GM19023 (cell line): ENCODE results near the gene NPEPL1.

Source experiments
- ATAC-seq: cut with Tn5 transposase; IDR thresholded peaks from one replicate; pipeline ENCODE4 v1.9.1; 2021; ENCODE audit warnings: mild to moderate bottlenecking, moderate library complexity; ENCODE audit not compliant: unreplicated experiment

Gene NPEPL1

DNA sequence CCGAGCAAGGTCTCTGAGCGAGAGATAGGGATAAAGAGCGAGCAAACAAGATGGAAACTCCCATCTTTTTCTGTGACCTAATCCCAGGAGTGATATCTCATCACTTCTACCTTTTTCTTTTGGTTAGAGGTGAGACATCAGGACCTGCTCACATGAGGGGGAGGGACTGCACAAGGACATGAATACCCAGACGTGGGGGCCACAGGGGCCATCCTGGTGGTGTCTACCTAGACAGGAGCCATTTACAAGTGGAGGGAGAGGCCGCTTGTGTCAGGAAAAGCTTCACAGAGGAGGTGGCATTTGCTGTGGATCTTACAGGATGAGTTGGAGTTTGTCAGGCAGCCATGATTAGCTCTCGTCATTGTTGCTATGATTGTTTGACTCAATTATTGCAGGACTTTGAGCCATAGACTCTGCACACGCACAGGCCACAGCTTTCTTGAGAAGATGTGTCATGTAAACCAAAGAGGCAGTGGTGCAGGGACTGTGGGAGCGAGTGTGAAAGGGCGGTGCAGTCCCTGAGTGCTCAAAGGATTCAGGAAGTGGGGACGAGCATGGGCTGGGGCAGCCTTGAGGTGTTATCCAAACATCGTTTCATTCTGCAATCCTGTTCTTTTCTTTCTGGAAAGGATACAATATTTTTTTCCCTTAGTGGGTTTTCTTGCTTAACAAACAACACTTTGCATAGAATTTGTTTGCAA, 7.7 kb downstream of the NPEPL1 start:
- no peak for ATAC-seq

DNA sequence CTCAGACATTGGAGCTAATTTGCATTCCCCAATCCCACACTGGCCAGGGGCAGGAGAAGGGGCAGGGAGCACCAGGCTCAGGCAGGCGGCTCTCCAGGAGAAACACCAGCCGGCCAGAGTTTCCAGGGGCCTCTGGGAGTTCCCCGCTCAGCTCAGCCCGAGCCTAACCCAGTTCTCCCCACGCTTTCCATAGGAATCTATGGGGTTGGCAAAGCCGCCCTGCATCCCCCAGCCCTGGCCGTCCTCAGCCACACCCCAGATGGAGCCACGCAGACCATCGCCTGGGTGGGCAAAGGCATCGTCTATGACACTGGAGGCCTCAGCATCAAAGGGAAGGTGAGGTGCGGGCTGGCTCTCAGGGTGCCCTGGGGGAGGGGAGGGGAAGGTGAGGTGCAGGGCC, 8.2 kb downstream of the NPEPL1 start:
- no peak for ATAC-seq

DNA sequence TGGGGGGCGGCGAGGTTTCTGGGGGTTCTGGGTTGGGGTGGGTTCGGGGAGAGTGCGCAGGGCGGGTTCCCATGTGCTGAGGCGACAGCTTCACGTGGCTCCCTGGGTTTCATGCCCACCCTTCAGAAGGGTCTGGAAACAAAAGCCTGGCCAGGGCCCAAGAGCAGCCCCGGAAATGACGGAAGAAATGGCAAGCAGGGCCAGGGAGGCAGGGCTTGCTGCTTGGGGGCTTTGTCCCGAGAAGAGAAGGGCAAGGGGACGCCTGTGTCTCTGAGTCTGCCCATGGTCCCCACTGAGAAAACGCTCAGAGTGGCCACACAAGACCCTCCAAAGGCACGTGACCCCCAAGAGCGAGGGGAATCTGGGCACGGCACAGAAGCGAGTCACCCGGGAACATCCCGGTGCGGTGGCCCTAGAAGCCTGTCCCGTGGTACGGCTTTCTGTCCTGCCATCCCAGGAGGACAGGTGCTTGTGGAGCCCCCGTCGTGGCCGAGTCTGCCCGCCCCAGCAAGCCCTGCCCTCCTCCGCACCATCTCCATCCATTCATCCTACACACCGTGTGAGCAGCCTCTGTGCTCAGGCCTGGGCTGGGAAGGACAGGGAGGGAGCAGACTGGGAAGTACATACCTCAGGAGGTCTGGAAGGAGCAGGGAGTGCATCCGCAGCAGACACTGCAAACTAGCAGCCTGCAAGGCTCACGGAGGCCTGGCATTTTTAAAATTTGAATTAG, 9.0 kb downstream of the NPEPL1 start:
- no peak for ATAC-seq

DNA sequence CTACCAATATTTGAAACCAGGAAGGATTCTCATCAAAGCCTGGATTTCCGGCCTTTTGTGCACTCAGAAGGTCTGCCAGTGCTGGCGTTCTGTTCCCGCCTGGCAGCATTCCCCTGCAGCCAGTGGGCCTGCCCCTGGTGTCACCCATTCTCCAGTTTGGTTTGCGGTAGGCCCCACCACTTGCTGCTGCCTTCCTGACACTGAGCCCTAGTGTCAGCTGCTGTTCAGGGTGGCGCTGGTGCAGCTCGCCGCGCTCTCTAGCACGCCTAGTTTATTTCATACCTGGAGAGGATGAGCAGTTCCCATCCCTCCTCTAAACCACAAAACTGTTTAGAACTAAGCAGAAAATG, 9.5 kb downstream of the NPEPL1 start:
- ATAC-seq: no peak

DNA sequence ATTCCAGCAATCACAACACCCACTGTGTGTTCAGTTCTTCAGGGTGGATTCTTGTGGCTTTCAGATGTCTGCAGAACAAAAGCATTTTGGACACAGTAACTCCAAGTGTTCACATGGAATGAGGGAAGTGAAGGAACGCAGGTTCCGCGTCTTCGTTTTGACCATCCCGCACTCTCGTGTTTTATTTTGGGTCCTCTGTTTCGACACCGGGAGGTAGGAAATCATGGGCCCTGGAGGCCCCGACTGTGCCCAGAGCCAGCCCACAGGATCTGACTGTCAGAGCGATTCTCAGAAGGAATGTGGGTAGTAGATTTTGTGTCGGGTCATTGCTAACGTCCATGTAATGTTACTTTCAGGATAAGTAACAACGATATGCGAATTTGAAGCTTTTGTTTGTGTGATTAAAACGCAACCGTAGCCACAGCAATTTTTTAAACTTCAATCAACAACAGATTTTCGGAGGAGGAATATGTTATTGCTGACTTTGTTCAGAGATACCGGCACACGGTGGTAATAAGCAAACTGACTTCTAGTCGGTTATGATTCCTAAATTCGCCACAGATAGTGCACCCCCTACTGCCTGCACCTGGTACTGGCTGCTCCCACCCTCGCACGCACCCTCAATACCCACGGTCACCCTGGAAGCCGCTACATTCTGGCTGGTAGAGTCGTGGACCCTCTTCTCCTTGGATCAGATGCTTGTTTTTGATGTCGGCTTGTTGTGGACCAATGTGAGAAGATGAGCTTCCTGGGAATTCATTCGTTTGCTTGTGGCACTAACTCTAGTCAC, 10.5 kb downstream of the NPEPL1 start:
- no peak for ATAC-seq

DNA sequence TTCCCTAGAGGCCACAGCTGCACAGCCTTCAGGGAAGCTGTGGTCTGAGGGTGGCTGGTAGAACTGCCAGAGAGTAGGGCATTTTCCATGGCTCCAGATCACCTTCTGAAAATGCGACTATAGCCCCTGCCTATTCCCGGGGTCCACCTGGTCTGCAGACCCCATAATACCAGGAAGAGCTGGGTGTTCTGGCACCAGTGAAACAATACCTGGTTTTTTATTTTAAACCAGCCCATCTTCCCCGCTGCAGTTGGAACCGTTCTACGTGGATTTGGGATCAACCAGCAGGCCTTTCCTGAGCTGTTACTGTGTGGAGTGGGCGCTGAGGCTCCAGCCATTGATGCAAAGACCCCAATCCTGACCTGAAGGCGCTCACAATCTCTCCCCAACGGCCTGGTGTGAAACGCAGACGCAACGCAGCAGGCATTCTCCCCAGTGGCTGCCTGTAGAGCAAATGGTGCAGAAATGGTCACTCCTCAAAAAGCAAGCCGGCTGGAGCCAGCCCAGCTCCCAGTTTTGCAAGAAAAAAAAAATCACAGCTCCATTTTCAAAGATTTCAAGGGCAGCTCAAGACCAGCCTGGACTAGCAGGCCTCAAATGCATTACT, 11.3 kb downstream of the NPEPL1 start:
- ATAC-seq: no peak

DNA sequence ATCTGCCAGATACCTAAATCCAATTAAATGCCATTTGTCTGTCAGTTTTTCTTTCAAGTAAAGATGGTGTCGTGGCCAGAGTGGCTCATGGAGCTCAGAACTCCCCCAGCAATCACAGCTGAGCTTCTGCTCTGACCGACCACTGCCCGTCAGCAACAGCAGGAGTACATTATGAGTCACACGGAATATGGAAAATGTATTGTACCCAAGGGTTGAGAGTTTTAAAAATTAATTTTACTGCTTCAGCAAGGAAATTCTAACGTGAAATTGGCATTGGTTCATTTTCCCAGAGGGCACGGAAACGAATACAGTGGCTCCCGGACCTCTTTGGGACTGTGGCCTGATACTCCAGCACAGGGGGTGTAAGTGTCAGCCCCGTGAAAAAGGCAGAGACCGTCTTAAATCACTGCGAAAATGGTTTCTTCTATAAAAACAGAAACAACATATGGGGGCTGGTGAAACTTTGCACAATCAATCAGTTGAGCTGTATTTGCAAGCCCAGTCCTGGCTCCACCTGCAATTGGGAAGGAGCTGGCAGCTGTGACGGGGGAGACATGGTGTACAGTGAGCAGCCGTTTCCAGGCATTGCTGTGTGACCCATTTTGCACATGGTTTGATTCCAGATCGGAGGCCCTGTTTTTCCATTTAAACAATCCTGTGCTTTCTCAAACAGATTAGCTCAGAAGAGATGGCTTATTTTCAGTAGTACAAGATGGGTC, 12.8 kb downstream of the NPEPL1 start:
- no peak for ATAC-seq

DNA sequence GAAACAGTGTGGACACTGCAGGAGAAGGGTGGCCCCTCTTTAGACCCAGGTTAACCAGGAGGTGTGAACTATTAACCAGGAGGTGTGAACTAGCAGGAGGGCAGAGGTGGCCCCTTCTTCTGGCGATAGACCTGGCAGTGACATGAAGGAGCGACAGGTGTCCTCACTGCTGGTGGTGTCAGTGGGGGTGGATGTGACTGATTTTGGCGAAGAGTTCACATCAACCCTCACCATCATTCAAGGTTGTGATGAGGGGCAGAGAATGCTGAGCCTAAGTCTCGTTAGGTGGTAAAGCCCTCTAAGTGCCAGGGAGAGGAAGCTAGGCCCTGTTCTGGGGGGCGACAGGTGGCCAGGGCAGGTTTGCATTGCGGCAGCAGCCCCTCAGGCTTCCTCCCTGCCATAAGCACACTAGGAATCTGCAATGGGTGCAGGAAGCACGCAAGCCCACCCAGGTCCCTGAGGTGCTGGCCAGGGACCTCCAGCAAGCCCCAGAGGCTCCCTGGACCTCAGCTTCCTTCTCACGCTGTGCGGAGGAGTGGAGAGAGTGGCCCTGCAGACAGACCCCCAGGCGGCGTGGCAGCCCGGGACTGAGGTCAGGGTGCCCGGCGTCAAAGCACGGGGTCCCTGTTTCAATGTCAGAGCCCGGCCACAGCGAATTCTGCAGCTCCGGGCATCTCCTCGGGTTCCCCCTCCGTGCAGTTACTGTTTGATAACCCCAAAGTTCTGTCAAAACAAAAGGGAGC, 13.7 kb downstream of the NPEPL1 start:
- no peak for ATAC-seq

DNA sequence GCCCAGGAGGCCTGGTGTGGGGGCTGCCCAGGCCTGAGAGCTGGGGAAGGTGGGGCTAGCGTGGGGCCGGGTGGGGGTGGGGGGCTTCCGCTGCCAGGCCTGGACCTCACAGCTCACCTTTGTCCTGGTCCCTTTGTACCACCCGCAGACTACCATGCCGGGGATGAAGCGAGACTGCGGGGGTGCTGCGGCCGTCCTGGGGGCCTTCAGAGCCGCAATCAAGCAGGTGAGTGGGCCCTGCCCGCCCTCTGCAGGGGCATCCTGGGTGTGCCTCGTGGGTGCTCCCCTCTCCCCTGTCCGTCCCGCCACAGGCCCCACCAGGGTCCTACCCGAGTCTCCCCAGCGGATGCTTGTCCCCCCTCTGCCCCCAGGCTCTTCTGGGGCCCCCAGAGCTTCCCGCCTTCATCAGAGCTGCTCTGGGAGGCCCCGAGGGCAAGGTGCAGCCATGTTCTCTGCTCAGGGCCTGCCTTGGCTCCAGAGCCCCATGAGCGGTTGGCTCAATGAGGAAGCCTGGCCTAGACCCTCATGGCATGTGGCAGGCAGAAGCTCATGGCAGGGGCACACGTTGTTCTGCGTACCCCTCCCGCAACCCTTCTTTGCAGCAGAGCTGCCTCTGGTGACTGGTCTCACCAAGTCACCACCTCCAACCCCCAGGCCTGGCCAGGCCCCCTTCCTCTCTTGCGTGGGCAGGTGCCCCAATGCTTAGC, 14.5 kb downstream of the NPEPL1 start:
- ATAC-seq: no peak

DNA sequence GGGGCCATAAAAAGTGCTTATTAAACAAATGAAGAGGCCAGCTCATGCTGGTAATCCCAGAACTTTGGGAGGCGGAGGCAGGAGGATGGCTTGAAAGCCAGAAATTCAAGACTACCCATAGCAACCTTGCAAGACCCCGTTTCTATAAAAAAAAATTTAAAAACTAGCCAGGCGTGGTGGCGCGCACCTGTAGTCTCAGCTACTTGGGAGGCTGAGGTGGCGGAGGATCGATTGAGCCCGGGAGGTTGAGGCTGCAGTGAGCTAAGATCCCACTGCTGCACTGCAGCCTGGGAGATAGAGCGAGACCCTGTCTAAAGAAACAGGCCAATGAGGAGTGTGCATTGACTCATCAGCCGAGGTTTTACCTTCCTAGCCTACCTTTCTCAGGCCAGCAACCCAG, 15.2 kb downstream of the NPEPL1 start:
- no peak for ATAC-seq

DNA sequence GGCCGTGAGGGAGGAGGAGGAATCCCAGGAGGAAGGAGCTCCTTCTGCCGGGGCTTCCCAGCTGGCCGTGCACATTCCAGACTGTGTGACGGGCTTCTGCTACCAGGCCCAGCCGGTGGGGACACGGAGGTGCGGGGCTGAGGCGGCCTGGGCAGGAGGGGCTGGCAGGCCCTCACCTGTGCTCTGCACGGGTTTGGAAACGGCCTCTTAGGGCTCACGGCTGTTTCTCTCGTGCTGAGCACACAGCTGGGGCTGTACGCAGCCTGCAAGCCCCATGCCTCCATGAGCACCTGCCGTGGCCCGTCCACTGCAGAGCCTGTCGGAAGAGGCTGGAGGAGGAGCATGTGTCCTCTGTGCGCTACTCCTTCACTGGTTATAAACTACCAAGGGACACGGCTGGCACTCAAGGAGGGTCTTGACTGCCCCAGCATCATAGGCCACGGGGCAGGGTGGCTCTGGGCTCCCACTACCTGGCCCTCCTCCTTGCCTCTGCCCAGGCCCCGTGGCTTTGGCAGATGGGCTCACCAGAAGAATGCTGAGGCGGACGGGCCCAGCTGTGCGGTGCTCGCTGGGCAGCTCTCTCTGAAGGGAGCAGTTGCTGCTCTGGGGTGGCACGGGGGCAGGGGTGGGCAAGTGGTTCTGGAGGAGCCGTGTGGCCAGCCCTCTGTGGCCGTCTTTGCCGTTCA, 15.8 kb downstream of the NPEPL1 start:
- no peak for ATAC-seq

DNA sequence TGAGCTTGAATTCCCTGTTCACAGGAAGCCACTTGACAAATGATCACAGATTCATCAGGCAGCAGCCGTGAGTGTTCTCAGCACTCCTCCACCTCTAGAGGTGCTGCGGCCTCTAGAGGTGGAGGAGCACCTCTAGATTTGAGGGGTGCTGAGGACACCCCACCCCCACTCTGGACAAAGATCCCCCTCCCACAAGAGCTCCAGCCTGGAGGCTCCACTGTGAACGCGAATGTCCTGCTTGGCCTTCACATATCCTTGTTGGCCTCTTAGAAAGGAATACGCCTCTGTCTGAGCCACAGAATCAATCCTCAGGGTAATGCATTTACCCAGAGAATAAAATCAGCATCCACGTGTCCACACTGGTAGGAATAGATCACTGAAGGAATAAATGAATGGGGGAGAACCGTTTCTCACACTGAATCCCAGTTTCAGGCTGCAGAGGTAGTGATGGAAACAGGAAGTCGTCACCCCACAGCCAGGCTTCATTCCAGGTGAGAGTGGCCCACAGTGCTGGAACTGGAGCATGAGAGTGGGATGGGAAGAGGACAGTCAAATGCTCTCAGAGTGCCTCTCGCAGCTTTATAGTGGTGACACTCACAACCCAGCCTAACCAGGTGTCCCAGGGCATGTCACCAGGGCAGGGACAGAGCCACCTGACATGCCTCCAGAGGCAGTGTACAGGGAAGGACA, 16.6 kb downstream of the NPEPL1 start:
- ATAC-seq: no peak

DNA sequence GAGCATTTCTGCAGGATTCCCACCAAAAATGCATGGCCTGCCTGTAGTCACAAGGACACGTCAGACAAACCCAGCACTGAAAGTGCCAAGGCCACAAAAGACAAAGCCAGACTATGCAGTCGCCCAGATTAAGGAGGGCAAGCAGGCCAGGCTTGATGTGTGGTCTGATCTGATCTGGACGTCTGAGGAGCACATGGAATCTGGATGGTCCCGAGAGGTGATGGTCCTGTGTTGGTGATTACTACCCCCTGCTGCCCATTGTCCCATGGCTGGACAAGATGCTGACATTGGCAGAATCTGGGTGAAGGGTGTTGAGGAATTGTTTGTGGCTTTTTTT, 17.1 kb downstream of the NPEPL1 start:
- no peak for ATAC-seq

DNA sequence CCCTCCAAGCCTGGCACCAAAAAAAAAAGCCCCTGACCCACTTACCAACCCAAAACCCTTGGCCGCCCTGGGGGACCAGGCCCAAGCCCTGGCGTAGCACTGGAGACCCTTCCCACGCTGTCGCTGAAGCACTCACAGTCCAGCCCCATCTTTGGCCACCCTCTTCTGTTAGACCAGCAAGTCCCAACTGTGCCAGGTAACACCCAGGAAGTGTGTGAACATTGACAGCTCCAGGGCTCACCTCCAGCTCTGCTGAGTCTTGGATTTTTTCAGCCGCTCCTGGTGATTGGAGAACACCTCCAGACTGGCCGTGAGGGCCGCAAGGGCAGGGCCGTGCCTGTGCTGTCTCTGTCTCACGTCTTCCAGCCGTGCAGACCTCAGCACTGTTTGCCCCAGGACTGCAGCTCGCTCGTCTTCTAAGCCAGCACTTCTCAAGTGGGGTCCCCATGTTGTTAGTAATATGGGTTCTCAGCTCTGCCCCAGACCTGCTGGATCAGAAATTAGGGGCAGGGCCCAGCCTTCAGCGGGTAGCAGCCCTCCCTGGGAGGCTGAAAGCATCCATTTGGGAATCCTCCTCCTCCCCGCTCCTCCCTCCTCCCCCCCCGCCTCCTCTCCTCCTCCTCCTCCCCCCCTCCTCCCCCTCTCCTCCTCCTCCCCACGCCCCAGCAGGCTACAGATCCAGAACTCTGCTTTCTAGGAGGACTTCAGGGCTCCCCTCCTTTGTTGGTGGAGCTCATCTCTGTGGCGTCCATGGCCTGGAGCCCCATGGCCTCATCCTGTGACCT, 18.1 kb downstream of the NPEPL1 start:
- ATAC-seq: no peak

DNA sequence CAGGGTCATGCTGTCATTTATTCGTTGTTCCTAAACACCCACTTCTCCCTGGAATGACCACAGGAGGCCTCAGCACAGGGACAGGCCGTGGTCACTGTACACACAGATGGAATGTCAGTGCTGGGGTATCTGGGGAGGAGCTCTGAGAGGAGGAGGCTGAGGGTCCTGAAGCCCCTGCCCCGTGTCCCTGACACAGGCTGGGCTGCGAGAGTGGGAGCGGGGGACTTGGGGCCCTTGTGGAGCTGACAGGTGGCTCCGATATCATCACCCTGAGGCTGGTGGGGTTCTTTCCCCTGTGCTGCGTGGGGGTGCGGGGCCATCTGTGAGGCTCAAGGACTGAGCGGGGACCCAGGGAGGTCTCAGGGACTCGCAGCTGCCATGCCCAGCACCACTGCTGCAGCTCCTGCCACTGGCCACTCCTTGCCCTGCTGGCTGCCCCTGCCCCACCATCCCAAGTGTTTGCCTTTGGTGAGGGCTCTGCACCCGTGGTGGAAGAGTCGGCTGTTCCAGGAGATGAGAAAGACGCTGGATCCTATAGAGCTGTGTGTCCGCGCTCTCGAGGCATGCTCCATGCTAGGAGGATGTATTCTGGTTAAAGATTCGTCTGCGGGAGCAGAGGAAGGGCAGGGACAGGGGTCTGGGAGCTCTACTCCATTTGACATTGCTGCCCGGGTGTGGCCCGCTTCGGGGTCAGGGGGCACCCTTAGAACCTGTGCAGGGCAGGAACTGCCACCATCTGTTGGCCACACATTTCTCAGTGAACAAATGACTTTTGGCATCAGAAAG, 18.9 kb downstream of the NPEPL1 start:
- no peak for ATAC-seq

DNA sequence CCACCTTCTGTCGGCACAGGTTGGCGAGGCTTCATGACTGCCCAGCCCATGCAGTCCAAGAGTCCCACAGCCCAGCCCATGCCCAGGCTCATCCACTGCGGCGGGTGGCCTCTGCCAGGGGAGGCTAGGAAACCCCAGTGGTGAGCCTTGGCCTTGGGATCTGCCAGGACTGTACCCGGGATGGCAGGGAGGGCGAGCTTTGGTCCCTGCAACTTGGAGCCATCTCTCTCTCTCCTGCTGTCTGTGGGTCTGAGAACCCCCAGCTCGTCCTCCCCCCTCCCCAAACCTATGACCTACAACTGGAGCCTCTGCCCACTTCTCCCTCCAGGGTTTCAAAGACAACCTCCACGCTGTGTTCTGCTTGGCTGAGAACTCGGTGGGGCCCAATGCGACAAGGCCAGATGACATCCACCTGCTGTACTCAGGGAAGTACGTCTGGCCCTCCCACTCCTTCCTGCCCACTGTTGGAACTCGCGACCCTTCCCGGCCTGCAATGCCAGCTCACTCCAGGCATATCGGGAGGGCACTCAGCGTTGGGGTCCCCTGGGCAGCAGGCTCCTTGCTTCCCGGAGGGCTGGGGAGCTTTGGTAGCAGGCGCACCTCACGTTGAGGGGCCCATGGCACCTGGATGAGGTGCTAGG, 19.7 kb downstream of the NPEPL1 start:
- no peak for ATAC-seq
